22Rv1 (cell line): Measurements from ENCODE around the gene SLC12A5.

Experiments
- H3K27ac ChIP-seq: fragments of 450-650 bp; 2 replicates; pipeline ENCODE4 v1.5.1; 2017
- CTCF ChIP-seq: fragments of 450-650 bp; IDR thresholded peaks from 2 replicates; pipeline ENCODE4 v1.5.1; 2017; ENCODE audit warnings: mild to moderate bottlenecking
- ZFX ChIP-seq: fragments of 450-650 bp; IDR thresholded peaks from 2 replicates; pipeline ENCODE4 v1.6.1; 2017; ENCODE audit warnings: antibody characterized with exemption, borderline replicate concordance

SLC12A5 gene

GRCh38 chr20:46060975-46061374 lies 32.0 kb downstream of the SLC12A5 start:
- H3K27ac ChIP-seq, result no peak overlapping the region
- TF ChIP-seq ZFX, result no peak

GRCh38 chr20:46062151-46062550 lies 33.1 kb downstream of the SLC12A5 start:
- TF ChIP-seq CTCF, result no peak
- no peak for TF ChIP-seq ZFX

GRCh38 chr20:46062621-46063020 lies 33.6 kb downstream of the SLC12A5 start:
- H3K27ac ChIP-seq, result no peak overlapping the region
- no peak for TF ChIP-seq CTCF
- no peak for TF ChIP-seq ZFX

More at GRCh38 chr20:46062151-46062550, 33.1 kb downstream of the SLC12A5 start:
- no peak overlapping the region for H3K27ac ChIP-seq

- no peak overlapping the region for H3K27ac ChIP-seq
- TF ChIP-seq CTCF (no peak), ZFX (no peak)
These were observed 34.1 kb downstream of the SLC12A5 start for GRCh38 chr20:46063151-46063550.

GRCh38 chr20:46063652-46064054 lies 34.6 kb downstream of the SLC12A5 start:
- TF ChIP-seq CTCF, result no peak
- TF ChIP-seq ZFX, result no peak
- no peak overlapping the region for H3K27ac ChIP-seq

- H3K27ac ChIP-seq, result no peak overlapping the region
These were observed 36.0 kb downstream of the SLC12A5 start for GRCh38 chr20:46065006-46065405.

GRCh38 chr20:46065691-46066090 lies 36.7 kb downstream of the SLC12A5 start:
- H3K27ac ChIP-seq, result no peak overlapping the region
- no peak for TF ChIP-seq ZFX
- TF ChIP-seq CTCF, result no peak

More at GRCh38 chr20:46065006-46065405, 36.0 kb downstream of the SLC12A5 start:
- TF ChIP-seq CTCF (no peak), ZFX (no peak)

GRCh38 chr20:46070215-46070900 lies 41.3 kb downstream of the SLC12A5 start:
- TF ChIP-seq CTCF (no peak), ZFX (no peak)
- H3K27ac ChIP-seq, result no peak overlapping the region
